Hepatic stellate cell (primary cell): ENCODE measurements around the gene TBL3.

Experiments used
- DNase-seq: peaks from one replicate; pipeline ENCODE4 v3.0.0; 2011; ENCODE audit warnings: low spot score

The TBL3 gene

GRCh38 chr16:1982991-1983543 is 11.2 kb downstream of the TBL3 start:
- no peak for DNase-seq

DNA sequence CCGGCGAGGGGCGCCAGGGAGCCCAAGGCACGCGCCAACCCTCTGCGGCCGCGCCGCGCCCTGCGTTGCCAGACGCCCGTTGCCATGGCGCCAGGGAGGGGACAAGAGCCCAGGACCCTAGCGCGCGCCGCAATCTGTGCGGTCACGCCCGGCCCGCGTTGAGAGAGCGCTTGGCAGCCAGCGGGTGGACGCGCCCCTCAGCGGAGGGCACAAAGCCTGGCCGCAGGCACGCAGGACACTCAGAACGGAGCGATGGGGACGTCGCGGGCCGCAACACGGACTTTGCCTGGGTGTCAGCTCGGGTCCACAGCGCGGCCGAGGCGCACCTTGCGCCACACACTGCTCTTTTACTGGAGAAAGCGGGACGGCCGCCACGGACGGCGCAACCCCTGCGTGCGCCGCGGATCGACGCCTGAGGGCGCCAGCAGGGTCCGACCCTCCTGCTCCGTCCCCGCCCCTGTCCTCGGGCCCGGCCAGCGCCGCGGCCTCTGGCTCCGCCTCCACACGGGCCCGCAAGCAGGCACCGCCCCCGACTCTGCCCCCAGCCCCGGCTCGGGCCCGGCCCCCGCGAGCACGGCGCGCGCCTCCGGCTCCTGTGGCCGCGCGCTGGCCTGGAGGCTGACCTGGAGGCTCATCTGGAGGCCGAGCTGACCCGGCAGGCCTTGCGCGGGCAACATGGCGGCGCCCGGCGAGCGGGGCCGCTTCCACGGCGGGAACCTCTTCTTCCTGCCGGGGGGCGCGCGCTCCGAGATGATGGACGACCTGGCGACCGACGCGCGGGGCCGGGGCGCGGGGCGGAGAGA is 11.9 kb downstream of the TBL3 start, which contains the start of gene GFER:
Gene GFER, plus strand, starts transcription at position 650 of the 803 bp plus-strand sequence. Its CDS starts 26 bp downstream, at position 676.
- DNase-seq, result peak; percentile 98

DNA sequence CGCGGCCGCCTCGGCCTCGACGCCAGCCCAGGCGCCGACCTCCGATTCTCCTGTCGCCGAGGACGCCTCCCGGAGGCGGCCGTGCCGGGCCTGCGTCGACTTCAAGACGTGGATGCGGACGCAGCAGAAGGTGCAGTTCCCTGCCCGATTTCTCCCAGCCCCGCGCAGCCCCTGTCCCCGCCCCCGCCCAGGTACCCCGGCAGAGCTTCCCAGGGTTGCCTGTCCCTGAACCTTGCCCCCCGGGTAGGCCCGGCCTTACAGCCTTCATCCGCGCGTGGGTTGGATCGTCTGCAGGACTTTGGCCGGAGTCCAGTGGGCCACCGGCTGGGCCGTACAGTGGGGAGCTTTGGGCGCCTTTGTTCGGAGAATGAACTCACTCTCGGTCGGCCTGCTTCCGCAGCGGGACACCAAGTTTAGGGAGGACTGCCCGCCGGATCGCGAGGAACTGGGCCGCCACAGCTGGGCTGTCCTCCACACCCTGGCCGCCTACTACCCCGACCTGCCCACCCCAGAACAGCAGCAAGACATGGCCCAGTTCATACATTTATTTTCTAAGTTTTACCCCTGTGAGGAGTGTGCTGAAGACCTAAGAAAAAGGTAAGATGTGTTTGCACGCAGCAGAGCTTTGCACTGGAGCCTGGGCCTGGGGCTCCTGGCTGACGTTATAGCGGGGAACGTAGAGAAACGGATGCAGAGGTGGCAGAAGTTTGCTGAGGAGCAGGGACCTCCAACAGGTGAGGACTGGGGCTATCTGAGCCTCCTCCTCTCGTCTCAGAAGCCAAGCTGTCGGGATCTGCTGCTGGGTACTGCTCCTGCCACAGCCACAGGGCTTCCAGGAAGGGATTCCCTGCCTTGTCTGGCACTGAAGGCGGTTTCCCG is 12.7 kb downstream of the TBL3 start:
- DNase-seq, result peak; percentile 59

DNA sequence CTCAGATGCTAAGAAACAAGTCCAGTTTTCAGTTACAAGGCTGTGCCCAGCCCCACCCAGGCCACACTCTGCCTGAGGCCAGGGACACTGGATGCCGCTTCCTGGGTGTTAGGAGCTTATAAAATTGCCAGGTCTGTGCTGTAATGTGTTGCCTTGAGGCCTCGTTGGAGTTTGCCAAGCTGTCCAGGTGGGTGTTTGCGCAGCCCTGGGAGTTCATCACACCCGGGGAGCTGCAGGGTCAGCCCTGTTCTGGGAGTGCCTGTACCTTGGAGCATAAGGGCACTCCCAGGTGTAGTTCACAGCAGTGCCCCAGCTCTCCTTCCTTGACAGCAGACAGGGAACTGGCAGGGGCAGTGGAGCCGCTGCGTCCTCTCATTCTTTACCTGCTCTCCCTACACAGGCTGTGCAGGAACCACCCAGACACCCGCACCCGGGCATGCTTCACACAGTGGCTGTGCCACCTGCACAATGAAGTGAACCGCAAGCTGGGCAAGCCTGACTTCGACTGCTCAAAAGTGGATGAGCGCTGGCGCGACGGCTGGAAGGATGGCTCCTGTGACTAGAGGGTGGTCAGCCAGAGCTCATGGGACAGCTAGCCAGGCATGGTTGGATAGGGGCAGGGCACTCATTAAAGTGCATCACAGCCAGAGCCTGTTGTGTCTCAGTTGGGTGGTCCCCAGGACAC is 13.8 kb downstream of the TBL3 start:
- DNase-seq, result no peak

DNA sequence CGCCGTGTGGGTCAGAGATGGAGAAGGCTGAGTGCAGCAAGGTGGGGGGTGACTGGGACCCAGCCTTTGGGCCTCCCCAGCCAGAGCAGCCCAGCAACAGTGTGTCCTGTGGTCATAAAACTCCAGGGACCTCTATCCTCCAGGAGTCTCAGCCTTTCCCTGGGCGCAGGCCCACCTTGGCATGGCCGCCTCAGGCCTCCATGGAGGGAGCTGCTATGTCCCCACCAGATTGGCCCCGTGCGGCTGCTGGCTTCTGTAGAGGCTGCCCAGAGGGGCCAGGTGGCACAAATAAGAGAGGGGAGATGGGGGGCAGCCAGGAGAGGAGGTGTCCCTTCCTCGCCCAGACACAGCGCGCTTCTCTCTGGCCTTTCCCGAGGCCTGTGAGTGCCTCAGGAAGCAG is 15.3 kb downstream of the TBL3 start:
- no peak for DNase-seq

DNA sequence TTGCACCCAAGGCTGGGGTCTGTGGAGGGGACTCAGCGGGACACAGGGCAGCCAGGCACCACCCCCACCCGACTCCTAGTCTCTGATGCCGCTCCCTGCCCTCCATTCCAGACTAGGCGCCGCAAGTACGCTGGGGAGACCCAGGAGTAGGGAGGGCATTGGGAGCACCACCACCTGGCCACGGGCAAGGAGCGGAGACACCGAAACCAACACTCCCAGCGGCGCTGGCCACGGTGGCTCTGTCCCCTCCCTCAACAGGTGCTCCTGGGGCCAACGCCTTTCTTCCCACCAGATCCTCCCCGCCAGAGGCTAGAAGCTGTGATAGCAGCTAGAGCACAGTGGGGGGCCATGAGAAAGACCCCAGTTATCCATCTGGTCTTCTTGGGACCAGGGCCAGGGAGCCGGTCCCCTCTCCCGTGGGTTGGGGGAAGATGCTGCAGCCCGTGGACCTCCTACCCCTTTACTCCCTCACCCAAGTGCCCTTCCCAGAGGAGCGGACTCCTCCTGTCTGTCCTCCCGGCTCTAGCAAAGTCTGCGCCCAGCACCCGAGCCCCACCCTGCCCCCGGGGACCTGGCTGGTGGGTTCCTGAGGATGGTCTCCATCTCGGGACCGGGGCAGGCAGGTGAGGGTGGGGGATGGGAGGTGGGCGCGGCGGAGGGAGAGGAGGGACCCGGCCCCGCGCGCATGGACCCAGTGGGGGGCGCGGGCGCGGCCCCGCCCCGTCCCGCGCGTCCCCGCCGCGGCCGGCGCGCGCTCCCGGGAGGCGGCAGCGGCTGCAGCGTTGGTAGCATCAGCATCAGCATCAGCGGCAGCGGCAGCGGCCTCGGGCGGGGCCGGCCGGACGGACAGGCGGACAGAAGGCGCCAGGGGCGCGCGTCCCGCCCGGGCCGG is 17.6 kb downstream of the TBL3 start, which contains the start of gene SYNGR3:
Gene SYNGR3, plus strand, starts transcription at position 762 of the 892 bp plus-strand sequence. CDS start 133 bp downstream, outside the sequence.
- no peak for DNase-seq

GRCh38 chr16:1990101-1990350 is 18.2 kb downstream of the TBL3 start:
- DNase-seq, result no peak

- DNase-seq, result no peak
Observed at GRCh38 chr16:1990351-1991134, 18.7 kb downstream of the TBL3 start.

- DNase-seq, result no peak
Observed at GRCh38 chr16:1991135-1991551, 19.3 kb downstream of the TBL3 start.

DNA sequence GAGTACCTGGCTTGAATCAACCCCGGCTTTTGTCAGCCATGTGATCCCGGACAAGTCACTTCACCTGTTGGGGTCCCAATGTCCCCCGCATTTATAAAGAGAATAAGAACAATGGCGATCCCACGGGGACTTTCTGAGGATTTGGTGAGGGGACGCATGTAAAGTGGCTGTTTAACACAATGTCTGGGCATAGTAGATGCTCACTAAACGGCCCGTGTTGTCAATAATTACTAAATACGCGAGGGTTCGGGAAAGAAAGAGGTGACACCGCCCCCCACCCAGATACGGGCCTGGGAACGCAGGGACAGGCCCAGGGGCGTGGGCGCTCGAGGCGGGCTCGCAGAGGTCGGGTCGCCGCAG is 19.7 kb downstream of the TBL3 start:
- DNase-seq, result no peak

GRCh38 chr16:1991948-1992703 is 20.3 kb downstream of the TBL3 start:
- DNase-seq, result peak; percentile 90

- DNase-seq, result no peak
Observed at GRCh38 chr16:1992704-1993317, 21.0 kb downstream of the TBL3 start.

- DNase-seq, result no peak
Observed at GRCh38 chr16:1993731-1994131, 21.9 kb downstream of the TBL3 start.

- no peak for DNase-seq
Observed at GRCh38 chr16:1997494-1998359, 25.9 kb downstream of the TBL3 start.

DNA sequence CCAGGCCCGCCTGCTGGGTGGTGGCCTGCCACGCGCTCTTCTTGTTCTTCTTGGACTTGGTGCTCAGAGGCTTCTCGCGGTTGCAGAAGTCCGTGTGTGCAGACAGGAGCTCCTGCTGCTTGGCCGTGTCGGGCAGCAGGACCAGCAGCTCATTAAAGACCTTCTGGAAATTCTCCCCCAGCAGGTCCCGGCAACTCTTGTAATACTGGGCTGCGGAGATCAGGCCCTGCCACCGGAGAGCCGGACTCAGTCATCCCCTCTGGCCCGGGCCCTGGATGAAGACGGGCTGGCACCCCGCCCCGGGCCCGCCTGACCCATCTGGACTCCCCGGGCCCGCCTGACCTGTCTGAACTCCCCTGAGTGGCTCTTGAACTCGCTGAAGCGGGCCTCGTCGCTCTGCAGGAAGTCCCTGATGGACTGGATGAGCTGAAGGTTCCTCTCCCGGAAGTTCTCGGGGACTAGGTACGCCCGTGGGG is 26.5 kb downstream of the TBL3 start:
- no peak for DNase-seq

- DNase-seq, result no peak
Observed at GRCh38 chr16:1998852-1999801, 27.3 kb downstream of the TBL3 start.
